Prostate gland (tissue), 2 donors: ENCODE data around the gene BRSK2. TPM values are rescaled to one million over a fixed set of nuclear protein-coding genes. Genes with fewer than 3 reads are reported as not detected.

Source experiments
- DNase-seq: peaks from one replicate; pipeline ENCODE4 v3.0.0-alpha.2; 2019; ENCODE audit warnings: low spot score
- H3K27ac ChIP-seq, 2 donors: fragments of 200-600 bp; sonication (generic); 2 replicates each; pipeline ENCODE4 v1.5.1; 2017 to 2019
- H3K27me3 ChIP-seq: fragments of 200-600 bp; sonication (generic); replicated peaks from 2 replicates; pipeline ENCODE4 v1.5.1; 2019; ENCODE audit not compliant: insufficient read depth
- H3K36me3 ChIP-seq, 2 donors: fragments of 200-600 bp; sonication (generic); 1 replicate in 1 of 2; 2 replicates in 1 of 2; pipeline versions ENCODE4 v1.5.1 to v1.8.1; 2017 to 2019
- H3K4me1 ChIP-seq: fragments of 200-600 bp; sonication (generic); replicated peaks from 2 replicates; pipeline ENCODE4 v1.5.1; 2019
- H3K4me3 ChIP-seq, 2 donors: fragments of 200-600 bp; sonication (generic); 2 replicates each; pipeline ENCODE4 v1.5.1; 2017 to 2019
- H3K9me3 ChIP-seq: fragments of 200-600 bp; sonication (generic); 2 replicates; pipeline ENCODE4 v1.5.1; 2017
- CTCF ChIP-seq, 4 experiments: fragments of 200-600 bp in 2 of 4; fragments of 450-650 bp in 2 of 4; sonication (generic) in 2 of 4; IDR thresholded peaks; 1 replicate in 3 of 4; 2 replicates in 1 of 4; pipeline ENCODE4 v1.5.1; 2016 to 2019; ENCODE audit warnings: antibody characterized with exemption in 4 of 4, mild to moderate bottlenecking in 2 of 4, moderate library complexity in 2 of 4
- POLR2A ChIP-seq: fragments of 450-650 bp; IDR thresholded peaks from one replicate; pipeline ENCODE4 v1.6.1; 2016; ENCODE audit warnings: antibody characterized with exemption, mild to moderate bottlenecking
- POLR2AphosphoS5 ChIP-seq: sonication (generic); formaldehyde crosslinking; IDR thresholded peaks from one replicate; pipeline ENCODE4 v1.6.1; 2017; ENCODE audit warnings: antibody characterized with exemption
- WGBS: methylation state at CpG from one replicate; pipeline ENCODE4 v1.1.5; 2018; 5-methylcytosine and 5-hydroxymethylcytosine counted together
- intact Hi-C: fragments of 100-400 bp; cut with DNase I; formaldehyde crosslinking; loops from one replicate; pipeline ENCODE4 v1.14.2; 2022
- total RNA-seq, 2 donors: library from RNA; depleted of rRNA; stranded (reverse); fragments of >200 nt; gene quantifications; one replicate each; pipeline ENCODE4 v1.1.0, GENCODE V29; 2016

Gene BRSK2
- total RNA-seq, 2 donors from 2014 or later: 0.96 to 29.7 TPM

- no peaks in the 10 kb centered on the region for H3K4me1 ChIP-seq
- no peak overlapping the region for H3K4me3 ChIP-seq
- H3K27me3 ChIP-seq: no peaks in the 10 kb centered on the region
- intact Hi-C loops: loop anchor here (10.0 kb wide), 1 partner anchor 625 kb away; the partner anchor contains the start of genes POLR2L and TSPAN4
- H3K27ac ChIP-seq: no peak overlapping the region
- WGBS: 83% methylated on average over 19 of the region's 19 CpGs
- DNase-seq: no peak
- TF ChIP-seq POLR2A (no peak), POLR2AphosphoS5 (no peak), CTCF (IDR thresholded peaks at IDR 0.05) (no peak)
- H3K36me3 ChIP-seq: peaks cover 0 to 13% of the 10 kb centered on the region in 2 donors
- no peaks in the 10 kb centered on the region for H3K9me3 ChIP-seq
Observed at GRCh38 chr11:1469287-1469910, 79.7 kb downstream of the BRSK2 start.

- DNase-seq: no peak
- Histone ChIP-seq H3K27ac (no peak overlapping the region), H3K4me1 (no peaks in the 10 kb centered on the region), H3K9me3 (no peaks in the 10 kb centered on the region), H3K36me3 (peaks cover 0 to 13% of the 10 kb centered on the region in 2 donors), H3K27me3 (no peaks in the 10 kb centered on the region), H3K4me3 (no peak overlapping the region)
- TF ChIP-seq POLR2A (no peak), CTCF (IDR thresholded peaks at IDR 0.05) (no peak), POLR2AphosphoS5 (no peak)
- intact Hi-C loops: loop anchor here (10.0 kb wide), 1 partner anchor 625 kb away; the partner anchor contains the start of genes POLR2L and TSPAN4
- 88% methylated on average over 35 of the region's 35 CpGs for WGBS
Observed at GRCh38 chr11:1469911-1470680, 80.4 kb downstream of the BRSK2 start.

GRCh38 chr11:1470681-1471611, 81.2 kb downstream of the BRSK2 start:
- no peaks in the 10 kb centered on the region for H3K9me3 ChIP-seq
- no peaks in the 10 kb centered on the region for H3K27me3 ChIP-seq
- no peak for TF ChIP-seq POLR2AphosphoS5
- no peak for TF ChIP-seq CTCF (IDR thresholded peaks at IDR 0.05)
- TF ChIP-seq POLR2A: no peak
- H3K4me3 ChIP-seq: no peak overlapping the region
- DNase-seq: no peak
- WGBS: 89% methylated on average over 32 of the region's 40 CpGs
- no peak overlapping the region for H3K27ac ChIP-seq
- intact Hi-C loops: no loop called here
- H3K36me3 ChIP-seq: peaks cover 0 to 13% of the 10 kb centered on the region in 2 donors
- no peaks in the 10 kb centered on the region for H3K4me1 ChIP-seq

- DNase-seq: no peak
- Histone ChIP-seq H3K27ac (no peak overlapping the region), H3K4me1 (no peaks in the 10 kb centered on the region), H3K4me3 (no peak overlapping the region), H3K36me3 (peaks cover 0 to 13% of the 10 kb centered on the region in 2 donors), H3K27me3 (no peaks in the 10 kb centered on the region), H3K9me3 (no peaks in the 10 kb centered on the region)
- TF ChIP-seq POLR2A: no peak
- no peak for TF ChIP-seq POLR2AphosphoS5
- TF ChIP-seq CTCF (IDR thresholded peaks at IDR 0.05): no peak
- WGBS: 73% methylated on average over 9 of the region's 9 CpGs
- intact Hi-C loops: no loop called here
Observed at GRCh38 chr11:1471736-1472135, 82.0 kb downstream of the BRSK2 start.
